GM12878 (cell line): ENCODE results near the gene BBS2. TPM values are rescaled to one million over a fixed set of nuclear protein-coding genes. Genes with fewer than 3 reads are reported as not detected.

Experiments used
- ATAC-seq: fragments of 200-7000 bp; cut with Tn5 transposase; 3 replicates; pipeline ENCODE4 v1.9.1; 2020; ENCODE audit warnings: mild to moderate bottlenecking, moderate library complexity
- BruUV-seq: library from RNA; stranded (reverse); fragments of 400-500 nt; replicated peaks from 2 replicates; lab custom pipeline; 2021; lab: Mats Ljungman, UMichigan
- CTCF ChIA-PET: fragments of 300-600 bp; sonication (Branson Sonifier 250); formaldehyde crosslinking; extraction: SDS; loops from one replicate; lab custom pipeline; 2021; ENCODE audit warnings: inconsistent platforms; lab: Yijun Ruan, JAX
- POLR2A ChIA-PET: fragments of 350-600 bp; formaldehyde crosslinking; extraction: SDS; loops from one replicate; lab custom pipeline; 2021; ENCODE audit warnings: inconsistent platforms; lab: Charles Lee
- RAD21 ChIA-PET: fragments of 300-600 bp; sonication (Branson Sonifier 250); formaldehyde crosslinking; loops from one replicate; lab custom pipeline; 2023; ENCODE audit warnings: antibody characterized with exemption; ENCODE audit not compliant: unreplicated experiment; lab: Charles Lee
- SMC1A ChIA-PET: fragments of 300-600 bp; sonication (Branson Sonifier 250); formaldehyde crosslinking; loops from one replicate; lab custom pipeline; 2023; ENCODE audit not compliant: unreplicated experiment, uncharacterized antibody; lab: Charles Lee
- DNase-seq: peaks from one replicate; pipeline ENCODE4 v3.0.0-alpha.2; 2011; ENCODE audit warnings: low read depth, low spot score
- FAIRE-seq: peaks from 3 replicates; lab custom pipeline; 2011; peaks lifted over from hg19 to GRCh38; lab: Jason Lieb, UNC
- H2AFZ ChIP-seq: 2 replicates; pipeline ENCODE4 v1.6.0; 2011; ENCODE audit warnings: low read depth, low read length, control low read depth; ENCODE audit not compliant: control insufficient read depth
- H3K27ac ChIP-seq: 2 replicates; pipeline ENCODE4 v1.5.1; 2011; ENCODE audit warnings: control low read depth; ENCODE audit not compliant: control insufficient read depth, insufficient read depth
- H3K27me3 ChIP-seq, 2 experiments: replicated peaks in 1 of 2; 2 replicates each; pipeline versions ENCODE4 v1.6.0 to v1.6.1; 2011; ENCODE audit warnings: low read length in 1 of 2; ENCODE audit not compliant: control insufficient read depth in 2 of 2, insufficient read depth in 2 of 2
- H3K36me3 ChIP-seq, 2 experiments: 2 replicates each; pipeline ENCODE4 v1.5.1; 2011; ENCODE audit warnings: low read length in 1 of 2; ENCODE audit not compliant: control insufficient read depth in 2 of 2, insufficient read depth in 2 of 2
- H3K4me1 ChIP-seq: 2 replicates; pipeline ENCODE4 v1.6.1; 2011; ENCODE audit warnings: mild to moderate bottlenecking, low read length, moderate library complexity, mixed read lengths; ENCODE audit not compliant: control insufficient read depth, insufficient read depth
- H3K4me2 ChIP-seq: 2 replicates; pipeline ENCODE4 v1.6.0; 2011; ENCODE audit warnings: control low read depth; ENCODE audit not compliant: control insufficient read depth, insufficient read depth
- H3K4me3 ChIP-seq: fragments of 200-600 bp; sonication (generic); 2 replicates; pipeline ENCODE4 v1.5.1; 2016
- H3K79me2 ChIP-seq: 2 replicates; pipeline ENCODE4 v1.6.0; 2011; ENCODE audit warnings: low read length; ENCODE audit not compliant: control insufficient read depth, insufficient read depth
- H3K9ac ChIP-seq: 2 replicates; pipeline ENCODE4 v1.8.0; 2011; ENCODE audit warnings: low read length, control low read depth, mixed read lengths; ENCODE audit not compliant: control insufficient read depth, insufficient read depth
- H3K9me3 ChIP-seq: replicated peaks from 3 replicates; pipeline ENCODE4 v1.5.1; 2011; ENCODE audit warnings: mild to moderate bottlenecking, low read length; ENCODE audit not compliant: control insufficient read depth, insufficient read depth
- H4K20me1 ChIP-seq: 2 replicates; pipeline ENCODE4 v1.6.0; 2011; ENCODE audit not compliant: control insufficient read depth, insufficient read depth
- ETV6 ChIP-seq, 2 experiments: fragments of 450-650 bp in 1 of 2; IDR thresholded peaks in 1 of 2; conservative IDR thresholded peaks in 1 of 2; 2 replicates each; pipeline ENCODE4 v1.6.1; 2014; ENCODE audit warnings: antibody characterized with exemption in 1 of 2, borderline replicate concordance in 1 of 2, low read depth in 1 of 2, mild to moderate bottlenecking in 1 of 2, moderate library complexity in 1 of 2
- SREBF1 ChIP-seq: IDR thresholded peaks from 2 replicates; pipeline ENCODE4 v1.6.1; 2012; ENCODE audit warnings: mild to moderate bottlenecking, low read length
- STAT3 ChIP-seq: IDR thresholded peaks from 2 replicates; pipeline ENCODE4 v1.6.1; 2011; ENCODE audit warnings: low read depth, low read length, improper control_type of control experiment
- SUZ12 ChIP-seq: fragments of 200-600 bp; sonication (generic); IDR thresholded peaks from one replicate; pipeline ENCODE4 v1.6.1; 2018; ENCODE audit warnings: antibody characterized with exemption, mild to moderate bottlenecking; ENCODE audit not compliant: unreplicated experiment
- TAF1 ChIP-seq: IDR thresholded peaks from 2 replicates; pipeline ENCODE4 v1.6.1; 2011; ENCODE audit warnings: mild to moderate bottlenecking, low read depth, low read length, borderline replicate concordance
- TCF12 ChIP-seq: IDR thresholded peaks from 2 replicates; pipeline ENCODE4 v1.6.1; 2011; ENCODE audit warnings: low read depth, mild to moderate bottlenecking, low read length
- USF2 ChIP-seq: IDR thresholded peaks from 2 replicates; pipeline ENCODE4 v1.6.1; 2011; ENCODE audit warnings: low read depth, low read length, improper control_type of control experiment, borderline replicate concordance
- ZNF207 ChIP-seq: fragments of 450-650 bp; IDR thresholded peaks from 2 replicates; pipeline ENCODE4 v1.6.1; 2014; ENCODE audit warnings: antibody characterized with exemption, mild to moderate bottlenecking, borderline replicate concordance
- WGBS: methylation state at CpG from one replicate; pipeline ENCODE4 v1.1.6; 2016; ENCODE audit warnings: low lambda C conversion rate; ENCODE audit not compliant: insufficient replicate concordance, insufficient coverage; ENCODE audit errors: missing lambda C conversion rate; 5-methylcytosine and 5-hydroxymethylcytosine counted together
- in situ Hi-C: fragments of 300-500 bp; cut with MboI; formaldehyde crosslinking; loops from 9 replicates; pipeline ENCODE4 v1.14.3; 2018; ENCODE audit warnings: mixed read lengths
- intact Hi-C: fragments of 100-400 bp; cut with micrococcal nuclease; formaldehyde crosslinking; loops from one replicate; pipeline ENCODE4 v1.14.2; 2022; ENCODE audit not compliant: unreplicated experiment
- polyA plus RNA-seq, 11 experiments: library from polyadenylated mRNA; depleted of rRNA in 4 of 11; unstranded in 6 of 11; stranded (reverse) in 5 of 11; fragments of >200 nt; fragmentation: Nextera tagmentation in 4 of 11; fragmentation: Illumina TruSeq in 1 of 11; extraction: Ambion mirVana in 4 of 11; extraction: Trizol in 1 of 11; gene quantifications; 1 replicate in 1 of 11; 2 replicates in 10 of 11; pipeline versions ENCODE4 v1.2.1 to v1.2.3, GENCODE V29; 2011 to 2016; ENCODE audit warnings: inconsistent platforms in 2 of 11, missing spikeins in 2 of 11, low read depth in 1 of 11
- total RNA-seq, 4 experiments: library from RNA; depleted of rRNA in 3 of 4; stranded (reverse); fragments of >200 nt in 3 of 4; fragmentation: Illumina TruSeq in 1 of 4; extraction: Trizol in 1 of 4; gene quantifications; 2 replicates each; pipeline versions ENCODE4 v1.2.1 to v1.2.3, GENCODE V29; 2013 to 2021
- TF ChIP-seq, protein P1 (sequence below): IDR thresholded peaks from 2 replicates; pipeline ENCODE4 v1.6.1; 2012; ENCODE audit warnings: low read depth, low read length, improper control_type of control experiment

BBS2 gene
- total and polyA plus RNA-seq, 10 of the 15 experiments (the other 5 are each of a cell fraction or from before 2014, with no cell fraction given): 4.9 to 38.3 (median 16.4) TPM

DNA sequence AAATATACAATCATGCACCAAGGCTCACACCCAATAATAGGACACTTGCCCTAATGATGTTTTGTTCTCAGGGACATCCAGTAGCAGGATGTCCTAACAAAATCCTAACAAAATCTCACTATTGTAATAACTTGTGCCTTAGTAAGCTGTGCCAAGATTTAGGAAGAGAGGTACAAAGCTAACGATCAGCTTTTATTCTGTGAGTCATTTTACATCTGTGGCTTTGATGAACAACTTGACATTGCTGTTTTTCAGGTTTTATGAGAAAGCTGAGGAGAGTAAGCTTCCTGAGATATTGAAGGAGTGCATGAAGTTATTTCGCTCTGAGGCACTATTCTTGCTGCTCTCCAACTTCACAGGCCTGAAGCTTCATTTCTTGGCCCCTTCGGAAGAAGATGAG, 49.6 kb downstream of the BBS2 start (continued):
- TF ChIP-seq USF2 (no peak), ZNF207 (no peak), TCF12 (no peak), SREBF1 (no peak), ETV6 (conservative IDR thresholded peaks at IDR 0.05 in 1 of 2, IDR thresholded peaks at IDR 0.05 in 1 of 2; ENCODE audit: borderline replicate concordance in 1 of 2, low read depth in 1 of 2) (no peak), STAT3 (no peak)

- ChIA-PET CTCF (no interaction called here), POLR2A (no interaction called here), SMC1A (interaction anchor here (0.7 to 1.2 kb wide), 2 partner anchors 42 to 233 kb away, joined by 3 to 5 read pairs; no protein-coding TSS in a partner anchor), RAD21 (no interaction called here)
- H3K79me2 ChIP-seq: no peaks in the 10 kb centered on the region
- ATAC-seq (no peak), FAIRE-seq (no peak), DNase-seq (no peak)
- 96% methylated on average over 7 of the region's 7 CpGs for WGBS
- TF ChIP-seq, protein P1, sequence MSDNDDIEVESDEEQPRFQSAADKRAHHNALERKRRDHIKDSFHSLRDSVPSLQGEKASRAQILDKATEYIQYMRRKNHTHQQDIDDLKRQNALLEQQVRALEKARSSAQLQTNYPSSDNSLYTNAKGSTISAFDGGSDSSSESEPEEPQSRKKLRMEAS: no peak
- no peak for TF ChIP-seq TAF1
- no peak for TF ChIP-seq SREBF1
- no peak for TF ChIP-seq SUZ12
- no peaks in the 10 kb centered on the region for H4K20me1 ChIP-seq
- H3K36me3 ChIP-seq: peaks cover 5 to 48% of the 10 kb centered on the region in 2 experiments
- intact Hi-C loops: no loop called here
- H3K9ac ChIP-seq: no peak overlapping the region
- H3K27ac ChIP-seq: no peak overlapping the region
- H2AFZ ChIP-seq: no peak overlapping the region
- H3K4me2 ChIP-seq: no peak overlapping the region
- no peak overlapping the region for H3K4me3 ChIP-seq
- no peaks in the 10 kb centered on the region for H3K9me3 ChIP-seq
- no TSS peak for BruUV-seq
- no peaks in the 10 kb centered on the region for H3K27me3 ChIP-seq
- in situ Hi-C loops: no loop called here
- H3K4me1 ChIP-seq: no peaks in the 10 kb centered on the region
These were observed 50.1 kb downstream of the BBS2 start for GRCh38 chr16:56469748-56470147.
